Esophagus muscularis mucosa (tissue), 4 donors: ENCODE results near the gene SPDYC. TPM values are rescaled to one million over a fixed set of nuclear protein-coding genes. Genes with fewer than 3 reads are reported as not detected.

Experiments used
- DNase-seq: peaks from one replicate; pipeline ENCODE4 v3.0.0-alpha.2; 2017; ENCODE audit errors: extremely low spot score
- H3K27ac ChIP-seq, 4 donors: fragments of 200-600 bp; sonication (generic); replicated peaks in 1 of 4; 1 replicate in 3 of 4; 2 replicates in 1 of 4; pipeline ENCODE4 v1.5.1; 2016 to 2019; ENCODE audit warnings: mild to moderate bottlenecking in 1 of 4
- H3K27me3 ChIP-seq, 4 donors: fragments of 200-600 bp; sonication (generic); one replicate each; pipeline versions ENCODE4 v1.5.1 to v1.6.0; 2016 to 2019
- H3K36me3 ChIP-seq, 4 donors: fragments of 200-600 bp; sonication (generic); one replicate each; pipeline ENCODE4 v1.5.1; 2016 to 2019
- H3K4me1 ChIP-seq, 4 donors: fragments of 200-600 bp; sonication (generic); one replicate each; pipeline ENCODE4 v1.5.1; 2016 to 2019
- H3K4me3 ChIP-seq, 4 donors: fragments of 200-600 bp; sonication (generic); 1 replicate in 2 of 4; 2 replicates in 2 of 4; pipeline ENCODE4 v1.5.1; 2016 to 2019; ENCODE audit warnings: mild to moderate bottlenecking in 4 of 4, moderate library complexity in 1 of 4
- H3K9me3 ChIP-seq, 4 donors: fragments of 200-600 bp; sonication (generic); 1 replicate in 3 of 4; 2 replicates in 1 of 4; pipeline ENCODE4 v1.5.1; 2016 to 2019
- EP300 ChIP-seq: sonication (generic); formaldehyde crosslinking; IDR thresholded peaks from one replicate; pipeline ENCODE4 v1.6.1; 2017; ENCODE audit warnings: antibody characterized with exemption
- POLR2A ChIP-seq: fragments of 450-650 bp; IDR thresholded peaks from one replicate; pipeline ENCODE4 v1.6.1; 2017; ENCODE audit warnings: antibody characterized with exemption, moderate library complexity, mild to moderate bottlenecking, low read depth
- POLR2AphosphoS5 ChIP-seq, 2 donors: sonication (generic); formaldehyde crosslinking; IDR thresholded peaks; one replicate each; pipeline ENCODE4 v1.6.1; 2017; ENCODE audit warnings: antibody characterized with exemption in 2 of 2
- WGBS: methylation state at CpG from one replicate; pipeline ENCODE4 v1.1.5; 2018; 5-methylcytosine and 5-hydroxymethylcytosine counted together
- intact Hi-C: fragments of 100-400 bp; cut with DNase I; formaldehyde crosslinking; loops from one replicate; pipeline ENCODE4 v1.15.1; 2023
- total RNA-seq, 4 donors: library from RNA; depleted of rRNA; stranded (reverse); fragments of >200 nt; gene quantifications; one replicate each; pipeline versions ENCODE4 v1.1.0 to v1.2.1, GENCODE V29; 2016
- TF ChIP-seq, protein P1 (sequence below), 3 experiments: fragments of 200-600 bp in 2 of 3; fragments of 450-650 bp in 1 of 3; sonication (generic) in 2 of 3; IDR thresholded peaks; one replicate each; pipeline ENCODE4 v1.5.1; 2017 to 2019; ENCODE audit warnings: antibody characterized with exemption in 3 of 3, mild to moderate bottlenecking in 2 of 3, moderate library complexity in 1 of 3

SPDYC gene
- total RNA-seq, 4 donors from 2014 or later, result not detected

DNA sequence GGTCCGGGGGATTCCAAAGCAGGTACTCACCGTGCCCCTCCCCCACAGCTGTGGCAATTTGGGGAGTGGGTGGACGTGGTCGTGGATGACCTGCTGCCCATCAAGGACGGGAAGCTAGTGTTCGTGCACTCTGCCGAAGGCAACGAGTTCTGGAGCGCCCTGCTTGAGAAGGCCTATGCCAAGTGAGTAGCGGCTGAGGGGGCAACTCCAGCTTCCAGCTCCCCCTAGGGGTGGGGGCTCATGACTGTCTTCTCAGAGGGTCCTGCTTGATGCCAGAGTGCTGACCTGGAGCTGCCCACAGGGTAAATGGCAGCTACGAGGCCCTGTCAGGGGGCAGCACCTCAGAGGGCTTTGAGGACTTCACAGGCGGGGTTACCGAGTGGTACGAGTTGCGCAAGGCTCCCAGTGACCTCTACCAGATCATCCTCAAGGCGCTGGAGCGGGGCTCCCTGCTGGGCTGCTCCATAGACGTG lies 15.9 kb downstream of the SPDYC start:
- H3K4me3 ChIP-seq, result no peak overlapping the region
- 85% methylated on average over 12 of the region's 18 CpGs for WGBS
- no peaks in the 10 kb centered on the region for H3K27me3 ChIP-seq
- H3K9me3 ChIP-seq, result no peaks in the 10 kb centered on the region
- H3K27ac ChIP-seq, result no peak overlapping the region
- TF ChIP-seq POLR2AphosphoS5 (IDR thresholded peaks at IDR 0.05), result no peak
- TF ChIP-seq POLR2A, result no peak
- no peak for TF ChIP-seq EP300
- TF ChIP-seq, protein P1, sequence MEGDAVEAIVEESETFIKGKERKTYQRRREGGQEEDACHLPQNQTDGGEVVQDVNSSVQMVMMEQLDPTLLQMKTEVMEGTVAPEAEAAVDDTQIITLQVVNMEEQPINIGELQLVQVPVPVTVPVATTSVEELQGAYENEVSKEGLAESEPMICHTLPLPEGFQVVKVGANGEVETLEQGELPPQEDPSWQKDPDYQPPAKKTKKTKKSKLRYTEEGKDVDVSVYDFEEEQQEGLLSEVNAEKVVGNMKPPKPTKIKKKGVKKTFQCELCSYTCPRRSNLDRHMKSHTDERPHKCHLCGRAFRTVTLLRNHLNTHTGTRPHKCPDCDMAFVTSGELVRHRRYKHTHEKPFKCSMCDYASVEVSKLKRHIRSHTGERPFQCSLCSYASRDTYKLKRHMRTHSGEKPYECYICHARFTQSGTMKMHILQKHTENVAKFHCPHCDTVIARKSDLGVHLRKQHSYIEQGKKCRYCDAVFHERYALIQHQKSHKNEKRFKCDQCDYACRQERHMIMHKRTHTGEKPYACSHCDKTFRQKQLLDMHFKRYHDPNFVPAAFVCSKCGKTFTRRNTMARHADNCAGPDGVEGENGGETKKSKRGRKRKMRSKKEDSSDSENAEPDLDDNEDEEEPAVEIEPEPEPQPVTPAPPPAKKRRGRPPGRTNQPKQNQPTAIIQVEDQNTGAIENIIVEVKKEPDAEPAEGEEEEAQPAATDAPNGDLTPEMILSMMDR (IDR thresholded peaks at IDR 0.05), result no peak
- intact Hi-C loops, result no loop called here
- H3K4me1 ChIP-seq, result peaks cover 12 to 32% (median 26%) of the 10 kb centered on the region in 4 donors
- H3K36me3 ChIP-seq, result peaks cover 29 to 70% (median 63%) of the 10 kb centered on the region in 4 donors
- no peak for DNase-seq

DNA sequence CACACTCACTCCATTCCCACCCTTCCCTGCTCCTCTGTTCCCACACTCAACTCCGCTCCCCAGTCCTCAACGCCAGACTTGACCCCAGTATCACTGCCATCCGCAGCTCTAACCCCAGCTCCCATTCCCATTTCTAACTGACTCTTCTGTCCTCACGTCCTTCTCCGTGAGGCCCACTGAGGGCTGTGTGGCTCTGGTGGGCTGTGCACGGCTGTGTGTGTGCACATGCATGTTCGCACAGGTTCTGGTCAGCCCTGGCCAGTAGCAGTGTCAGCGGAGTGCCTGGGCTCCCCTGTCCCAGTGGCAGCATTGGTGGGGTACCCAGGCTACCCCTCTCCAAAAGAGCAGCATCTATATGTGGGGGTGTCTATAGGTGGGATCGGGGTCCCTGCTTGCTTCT lies 16.7 kb downstream of the SPDYC start:
- Histone ChIP-seq H3K36me3 (peaks cover 32 to 78% (median 67%) of the 10 kb centered on the region in 4 donors), H3K27ac (no peak overlapping the region), H3K4me1 (peaks cover 12 to 29% (median 23%) of the 10 kb centered on the region in 4 donors), H3K9me3 (no peaks in the 10 kb centered on the region), H3K4me3 (no peak overlapping the region), H3K27me3 (no peaks in the 10 kb centered on the region)
- 92% methylated on average over 9 of the region's 9 CpGs for WGBS
- DNase-seq, result no peak
- intact Hi-C loops, result no loop called here
- no peak for TF ChIP-seq POLR2AphosphoS5 (IDR thresholded peaks at IDR 0.05)
- TF ChIP-seq EP300, result no peak
- no peak for TF ChIP-seq POLR2A
- TF ChIP-seq, protein P1 (IDR thresholded peaks at IDR 0.05), result no peak

DNA sequence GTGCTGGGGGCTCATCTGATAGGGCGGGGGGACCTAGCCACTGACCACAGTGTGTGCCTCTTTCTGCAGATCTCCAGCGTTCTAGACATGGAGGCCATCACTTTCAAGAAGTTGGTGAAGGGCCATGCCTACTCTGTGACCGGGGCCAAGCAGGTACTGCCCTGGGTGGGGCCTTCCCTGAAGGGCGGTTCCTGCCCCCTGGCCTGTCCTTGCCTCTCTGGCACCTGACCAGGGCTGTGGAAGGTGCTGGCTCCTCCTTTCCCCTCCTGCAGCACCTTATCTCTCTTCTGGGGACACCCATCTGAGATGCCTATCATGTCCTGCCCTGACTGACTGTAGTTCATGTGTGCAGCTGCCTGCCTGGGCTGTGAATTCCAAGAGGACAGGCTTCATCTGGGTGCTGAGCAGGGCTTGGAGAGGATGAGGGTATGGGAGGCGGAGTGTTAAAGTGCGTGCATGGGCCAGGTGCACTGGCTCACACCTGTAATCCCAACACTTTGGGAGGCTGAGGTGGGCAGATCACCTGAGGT lies 17.2 kb downstream of the SPDYC start:
- Histone ChIP-seq H3K27ac (no peak overlapping the region), H3K27me3 (no peaks in the 10 kb centered on the region), H3K4me1 (peaks cover 12 to 24% (median 22%) of the 10 kb centered on the region in 4 donors), H3K36me3 (peaks cover 32 to 83% (median 69%) of the 10 kb centered on the region in 4 donors), H3K4me3 (no peak overlapping the region), H3K9me3 (no peaks in the 10 kb centered on the region)
- no peak for DNase-seq
- 96% methylated on average over 6 of the region's 6 CpGs for WGBS
- intact Hi-C loops, result no loop called here
- TF ChIP-seq POLR2A, result no peak

GRCh38 chr11:65187971-65188461 lies 18.0 kb downstream of the SPDYC start:
- no peak overlapping the region for H3K27ac ChIP-seq
- intact Hi-C loops, result no loop called here
- TF ChIP-seq POLR2A (no peak), POLR2AphosphoS5 (IDR thresholded peaks at IDR 0.05) (no peak), EP300 (no peak)
- TF ChIP-seq, protein P1 (IDR thresholded peaks at IDR 0.05), result no peak
- 93% methylated on average over 14 of the region's 20 CpGs for WGBS
- no peaks in the 10 kb centered on the region for H3K27me3 ChIP-seq
- no peak overlapping the region for H3K4me3 ChIP-seq
- peaks cover 6 to 16% (median 14%) of the 10 kb centered on the region in 4 donors for H3K4me1 ChIP-seq
- H3K9me3 ChIP-seq, result no peaks in the 10 kb centered on the region
- H3K36me3 ChIP-seq, result peaks cover 32 to 91% (median 71%) of the 10 kb centered on the region in 4 donors
- DNase-seq, result no peak

- Histone ChIP-seq H3K4me3 (no peak overlapping the region), H3K36me3 (peaks cover 36 to 95% (median 72%) of the 10 kb centered on the region in 4 donors), H3K4me1 (peaks cover 2 to 11% (median 10%) of the 10 kb centered on the region in 4 donors), H3K9me3 (no peaks in the 10 kb centered on the region), H3K27ac (no peak overlapping the region), H3K27me3 (no peaks in the 10 kb centered on the region)
- TF ChIP-seq, protein P1 (IDR thresholded peaks at IDR 0.05), result no peak
- no peak for TF ChIP-seq POLR2A
- TF ChIP-seq EP300, result no peak
- no peak for TF ChIP-seq POLR2AphosphoS5 (IDR thresholded peaks at IDR 0.05)
- WGBS, result 96% methylated on average over 12 of the region's 18 CpGs
- DNase-seq, result no peak
- intact Hi-C loops, result no loop called here
These were observed 18.5 kb downstream of the SPDYC start for GRCh38 chr11:65188486-65188885.
